ENCODE data around the gene SCARB1. TPM values are rescaled to one million over a fixed set of nuclear protein-coding genes. Genes with fewer than 3 reads are reported as not detected.

The SCARB1 gene
- total and polyA plus RNA-seq, 9 donors = 20.8 to 1,262 (median 81.7) TPM

DNA sequence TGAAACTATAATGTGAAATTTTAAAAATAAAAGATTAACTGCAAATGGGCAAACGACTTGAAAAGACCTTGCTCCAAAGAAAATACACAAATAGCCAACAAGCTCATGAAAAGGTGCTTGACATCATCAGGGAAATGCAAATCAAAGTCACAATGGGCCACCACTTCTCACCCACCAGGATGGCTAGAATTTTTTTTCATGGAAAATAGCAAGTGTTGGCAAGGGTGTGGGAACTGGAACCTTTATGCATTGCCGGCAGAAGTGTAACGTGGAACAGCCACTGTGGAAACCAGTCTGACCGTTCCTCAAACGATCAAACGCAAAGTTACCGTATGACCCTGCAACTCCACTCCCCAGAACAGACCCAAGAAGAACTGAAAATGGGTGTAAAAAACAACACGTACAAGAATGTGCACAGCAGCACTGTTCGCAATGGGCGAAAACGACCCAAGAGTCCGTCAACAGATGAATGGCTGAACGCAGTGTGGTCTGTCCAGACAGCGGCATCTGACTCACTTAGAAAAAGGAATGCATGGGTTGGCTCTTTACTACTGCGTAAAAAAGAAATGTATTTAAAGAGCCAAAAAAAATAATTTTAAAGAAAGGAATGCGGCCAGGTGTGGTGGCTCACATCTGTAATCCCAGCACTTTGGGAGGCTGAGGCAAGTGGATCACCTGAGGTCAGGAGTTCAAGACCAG lies 40.2 kb downstream of the SCARB1 start:
- Histone ChIP-seq H3K36me3 (no peaks in the 10 kb centered on the region), H3K9me3 (no peaks in the 10 kb centered on the region), H3K4me3 (no peak overlapping the region), H3K27ac (no peak overlapping the region), H3K4me1 (ENCODE audit: insufficient read depth) (peaks cover 7% of the 10 kb centered on the region), H3K27me3 (no peaks in the 10 kb centered on the region)
- DNase-seq = no peak
- WGBS, 3 donors = 87 to 91% (median 89%) methylated on average over 16 of the region's 16 CpGs
- TF ChIP-seq, protein P1, sequence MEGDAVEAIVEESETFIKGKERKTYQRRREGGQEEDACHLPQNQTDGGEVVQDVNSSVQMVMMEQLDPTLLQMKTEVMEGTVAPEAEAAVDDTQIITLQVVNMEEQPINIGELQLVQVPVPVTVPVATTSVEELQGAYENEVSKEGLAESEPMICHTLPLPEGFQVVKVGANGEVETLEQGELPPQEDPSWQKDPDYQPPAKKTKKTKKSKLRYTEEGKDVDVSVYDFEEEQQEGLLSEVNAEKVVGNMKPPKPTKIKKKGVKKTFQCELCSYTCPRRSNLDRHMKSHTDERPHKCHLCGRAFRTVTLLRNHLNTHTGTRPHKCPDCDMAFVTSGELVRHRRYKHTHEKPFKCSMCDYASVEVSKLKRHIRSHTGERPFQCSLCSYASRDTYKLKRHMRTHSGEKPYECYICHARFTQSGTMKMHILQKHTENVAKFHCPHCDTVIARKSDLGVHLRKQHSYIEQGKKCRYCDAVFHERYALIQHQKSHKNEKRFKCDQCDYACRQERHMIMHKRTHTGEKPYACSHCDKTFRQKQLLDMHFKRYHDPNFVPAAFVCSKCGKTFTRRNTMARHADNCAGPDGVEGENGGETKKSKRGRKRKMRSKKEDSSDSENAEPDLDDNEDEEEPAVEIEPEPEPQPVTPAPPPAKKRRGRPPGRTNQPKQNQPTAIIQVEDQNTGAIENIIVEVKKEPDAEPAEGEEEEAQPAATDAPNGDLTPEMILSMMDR (IDR thresholded peaks at IDR 0.05) = no peak
- TF ChIP-seq POLR2A (IDR thresholded peaks at IDR 0.05) (no peak), EP300 (IDR thresholded peaks at IDR 0.05) (no peak)
- intact Hi-C loops (cut with DNase I) = no loop called here

DNA sequence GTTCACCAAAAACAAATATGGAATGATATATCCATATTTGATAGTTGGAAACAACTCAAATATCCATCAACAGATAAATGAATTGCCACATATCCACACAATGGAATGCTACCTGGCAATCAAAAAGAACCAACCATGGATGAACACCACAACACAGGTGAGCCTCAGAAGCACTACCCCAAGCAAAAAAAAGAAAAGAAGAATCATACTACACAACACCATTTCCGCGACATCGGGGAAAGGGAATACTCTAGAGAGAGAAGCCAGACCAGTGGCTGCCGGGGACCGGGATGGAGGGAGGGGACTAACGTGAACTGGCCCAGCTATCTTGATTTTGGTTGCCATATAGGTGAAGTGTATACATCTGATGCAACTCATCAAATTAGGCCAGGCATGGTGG lies 41.4 kb downstream of the SCARB1 start:
- Histone ChIP-seq H3K36me3 (no peaks in the 10 kb centered on the region), H3K4me1 (ENCODE audit: insufficient read depth) (peaks cover 2% of the 10 kb centered on the region), H3K27ac (no peak overlapping the region), H3K4me3 (no peak overlapping the region), H3K9me3 (no peaks in the 10 kb centered on the region), H3K27me3 (no peaks in the 10 kb centered on the region)
- no peak for DNase-seq
- TF ChIP-seq, protein P1 (IDR thresholded peaks at IDR 0.05) = no peak
- TF ChIP-seq EP300 (IDR thresholded peaks at IDR 0.05) (no peak), POLR2A (IDR thresholded peaks at IDR 0.05) (no peak)
- 96 to 97% (median 96%) methylated on average over 6 of the region's 6 CpGs for WGBS, 3 donors
- intact Hi-C loops (cut with DNase I) = no loop called here

GRCh38 chr12:124821252-124822200 lies 42.1 kb downstream of the SCARB1 start:
- no peaks in the 10 kb centered on the region for H3K4me1 ChIP-seq (ENCODE audit: insufficient read depth)
- 90 to 93% (median 93%) methylated on average over 16 of the region's 16 CpGs for WGBS, 3 donors
- H3K4me3 ChIP-seq = no peak overlapping the region
- no peak for DNase-seq
- TF ChIP-seq POLR2A (IDR thresholded peaks at IDR 0.05) = no peak
- TF ChIP-seq, protein P1 (IDR thresholded peaks at IDR 0.05) = no peak
- no peak for TF ChIP-seq EP300 (IDR thresholded peaks at IDR 0.05)
- no peak overlapping the region for H3K27ac ChIP-seq
- no peaks in the 10 kb centered on the region for H3K9me3 ChIP-seq
- intact Hi-C loops (cut with DNase I) = no loop called here
- H3K27me3 ChIP-seq = no peaks in the 10 kb centered on the region
- H3K36me3 ChIP-seq = no peaks in the 10 kb centered on the region

GRCh38 chr12:124820199-124820598 lies 43.5 kb downstream of the SCARB1 start:
- TF ChIP-seq EP300 (IDR thresholded peaks at IDR 0.05) (no peak), POLR2A (IDR thresholded peaks at IDR 0.05) (no peak)
- TF ChIP-seq, protein P1 (IDR thresholded peaks at IDR 0.05) = no peak
- Histone ChIP-seq H3K4me1 (ENCODE audit: insufficient read depth) (no peaks in the 10 kb centered on the region), H3K36me3 (no peaks in the 10 kb centered on the region), H3K4me3 (no peak overlapping the region), H3K9me3 (no peaks in the 10 kb centered on the region), H3K27me3 (no peaks in the 10 kb centered on the region), H3K27ac (no peak overlapping the region)
- no peak for DNase-seq
- intact Hi-C loops (cut with DNase I) = no loop called here
- WGBS, 3 donors = 87 to 91% (median 91%) methylated on average over 9 of the region's 9 CpGs
